GM12878 (cell line): Measurements from ENCODE around the gene DGKI. TPM values are rescaled to one million over a fixed set of nuclear protein-coding genes. Genes with fewer than 3 reads are reported as not detected.

Experiments
- ATAC-seq: fragments of 200-7000 bp; cut with Tn5 transposase; 3 replicates; pipeline ENCODE4 v1.9.1; 2020; ENCODE audit warnings: mild to moderate bottlenecking, moderate library complexity
- BruUV-seq: library from RNA; stranded (reverse); fragments of 400-500 nt; replicated peaks from 2 replicates; lab custom pipeline; 2021; lab: Mats Ljungman, UMichigan
- CTCF ChIA-PET: fragments of 300-600 bp; sonication (Branson Sonifier 250); formaldehyde crosslinking; extraction: SDS; loops from one replicate; lab custom pipeline; 2021; ENCODE audit warnings: inconsistent platforms; lab: Yijun Ruan, JAX
- POLR2A ChIA-PET: fragments of 350-600 bp; formaldehyde crosslinking; extraction: SDS; loops from one replicate; lab custom pipeline; 2021; ENCODE audit warnings: inconsistent platforms; lab: Charles Lee
- RAD21 ChIA-PET: fragments of 300-600 bp; sonication (Branson Sonifier 250); formaldehyde crosslinking; loops from one replicate; lab custom pipeline; 2023; ENCODE audit warnings: antibody characterized with exemption; ENCODE audit not compliant: unreplicated experiment; lab: Charles Lee
- SMC1A ChIA-PET: fragments of 300-600 bp; sonication (Branson Sonifier 250); formaldehyde crosslinking; loops from one replicate; lab custom pipeline; 2023; ENCODE audit not compliant: unreplicated experiment, uncharacterized antibody; lab: Charles Lee
- DNase-seq: peaks from one replicate; pipeline ENCODE4 v3.0.0-alpha.2; 2011; ENCODE audit warnings: low read depth, low spot score
- FAIRE-seq: peaks from 3 replicates; lab custom pipeline; 2011; peaks lifted over from hg19 to GRCh38; lab: Jason Lieb, UNC
- H2AFZ ChIP-seq: 2 replicates; pipeline ENCODE4 v1.6.0; 2011; ENCODE audit warnings: low read depth, low read length, control low read depth; ENCODE audit not compliant: control insufficient read depth
- H3K27ac ChIP-seq: 2 replicates; pipeline ENCODE4 v1.5.1; 2011; ENCODE audit warnings: control low read depth; ENCODE audit not compliant: control insufficient read depth, insufficient read depth
- H3K27me3 ChIP-seq, 2 experiments: replicated peaks in 1 of 2; 2 replicates each; pipeline versions ENCODE4 v1.6.0 to v1.6.1; 2011; ENCODE audit warnings: low read length in 1 of 2; ENCODE audit not compliant: control insufficient read depth in 2 of 2, insufficient read depth in 2 of 2
- H3K36me3 ChIP-seq, 2 experiments: 2 replicates each; pipeline ENCODE4 v1.5.1; 2011; ENCODE audit warnings: low read length in 1 of 2; ENCODE audit not compliant: control insufficient read depth in 2 of 2, insufficient read depth in 2 of 2
- H3K4me1 ChIP-seq: 2 replicates; pipeline ENCODE4 v1.6.1; 2011; ENCODE audit warnings: mild to moderate bottlenecking, low read length, moderate library complexity, mixed read lengths; ENCODE audit not compliant: control insufficient read depth, insufficient read depth
- H3K4me2 ChIP-seq: 2 replicates; pipeline ENCODE4 v1.6.0; 2011; ENCODE audit warnings: control low read depth; ENCODE audit not compliant: control insufficient read depth, insufficient read depth
- H3K4me3 ChIP-seq: fragments of 200-600 bp; sonication (generic); 2 replicates; pipeline ENCODE4 v1.5.1; 2016
- H3K79me2 ChIP-seq: 2 replicates; pipeline ENCODE4 v1.6.0; 2011; ENCODE audit warnings: low read length; ENCODE audit not compliant: control insufficient read depth, insufficient read depth
- H3K9ac ChIP-seq: 2 replicates; pipeline ENCODE4 v1.8.0; 2011; ENCODE audit warnings: low read length, control low read depth, mixed read lengths; ENCODE audit not compliant: control insufficient read depth, insufficient read depth
- H3K9me3 ChIP-seq: replicated peaks from 3 replicates; pipeline ENCODE4 v1.5.1; 2011; ENCODE audit warnings: mild to moderate bottlenecking, low read length; ENCODE audit not compliant: control insufficient read depth, insufficient read depth
- H4K20me1 ChIP-seq: 2 replicates; pipeline ENCODE4 v1.6.0; 2011; ENCODE audit not compliant: control insufficient read depth, insufficient read depth
- BCL3 ChIP-seq: IDR thresholded peaks from 2 replicates; pipeline ENCODE4 v1.6.1; 2011; ENCODE audit warnings: borderline replicate concordance, low read depth, mild to moderate bottlenecking, moderate library complexity, low read length; ENCODE audit not compliant: insufficient read depth, poor library complexity, severe bottlenecking
- CBX3 ChIP-seq: fragments of 200-600 bp; sonication (generic); IDR thresholded peaks from 2 replicates; pipeline ENCODE4 v1.6.1; 2016; ENCODE audit warnings: low read depth, borderline replicate concordance
- EED ChIP-seq: sonication (generic); IDR thresholded peaks from 2 replicates; pipeline ENCODE4 v1.6.1; 2016; ENCODE audit warnings: antibody characterized with exemption, low read depth
- FOXM1 ChIP-seq: IDR thresholded peaks from 2 replicates; pipeline ENCODE4 v1.6.1; 2012; ENCODE audit warnings: low read depth, mild to moderate bottlenecking, inconsistent platforms, low read length, moderate library complexity
- HSF1 ChIP-seq: fragments of 150-350 bp; IDR thresholded peaks from 2 replicates; pipeline ENCODE4 v1.6.1; 2014; ENCODE audit warnings: mild to moderate bottlenecking, low read depth, low read length
- IKZF2 ChIP-seq, 2 experiments: fragments of 450-650 bp; IDR thresholded peaks; 2 replicates each; pipeline ENCODE4 v1.6.1; 2017; ENCODE audit warnings: mild to moderate bottlenecking in 2 of 2, moderate library complexity in 2 of 2
- IRF4 ChIP-seq: IDR thresholded peaks from 2 replicates; pipeline ENCODE4 v1.6.1; 2011; ENCODE audit warnings: low read depth, low read length
- RB1 ChIP-seq: fragments of 450-650 bp; formaldehyde crosslinking; IDR thresholded peaks from 2 replicates; pipeline ENCODE4 v1.6.1; 2017; ENCODE audit warnings: mild to moderate bottlenecking, borderline replicate concordance
- RELA ChIP-seq: fragments of 450-650 bp; IDR thresholded peaks from 2 replicates; pipeline ENCODE4 v1.8.0; 2014; ENCODE audit warnings: borderline replicate concordance; ENCODE audit not compliant: partially characterized antibody
- USF1 ChIP-seq: IDR thresholded peaks from 2 replicates; pipeline ENCODE4 v1.6.1; 2011; ENCODE audit warnings: borderline replicate concordance, low read depth, mild to moderate bottlenecking, moderate library complexity, mixed read lengths, low read length; ENCODE audit not compliant: insufficient read depth; ENCODE audit errors: extremely low read length
- ZNF207 ChIP-seq: fragments of 450-650 bp; IDR thresholded peaks from 2 replicates; pipeline ENCODE4 v1.6.1; 2014; ENCODE audit warnings: antibody characterized with exemption, mild to moderate bottlenecking, borderline replicate concordance
- WGBS: methylation state at CpG from one replicate; pipeline ENCODE4 v1.1.6; 2016; ENCODE audit warnings: low lambda C conversion rate; ENCODE audit not compliant: insufficient replicate concordance, insufficient coverage; ENCODE audit errors: missing lambda C conversion rate; 5-methylcytosine and 5-hydroxymethylcytosine counted together
- in situ Hi-C: fragments of 300-500 bp; cut with MboI; formaldehyde crosslinking; loops from 9 replicates; pipeline ENCODE4 v1.14.3; 2018; ENCODE audit warnings: mixed read lengths
- intact Hi-C: fragments of 100-400 bp; cut with micrococcal nuclease; formaldehyde crosslinking; loops from one replicate; pipeline ENCODE4 v1.14.2; 2022; ENCODE audit not compliant: unreplicated experiment
- polyA plus RNA-seq, 11 experiments: library from polyadenylated mRNA; depleted of rRNA in 4 of 11; unstranded in 6 of 11; stranded (reverse) in 5 of 11; fragments of >200 nt; fragmentation: Nextera tagmentation in 4 of 11; fragmentation: Illumina TruSeq in 1 of 11; extraction: Ambion mirVana in 4 of 11; extraction: Trizol in 1 of 11; gene quantifications; 1 replicate in 1 of 11; 2 replicates in 10 of 11; pipeline versions ENCODE4 v1.2.1 to v1.2.3, GENCODE V29; 2011 to 2016; ENCODE audit warnings: inconsistent platforms in 2 of 11, missing spikeins in 2 of 11, low read depth in 1 of 11
- total RNA-seq, 4 experiments: library from RNA; depleted of rRNA in 3 of 4; stranded (reverse); fragments of >200 nt in 3 of 4; fragmentation: Illumina TruSeq in 1 of 4; extraction: Trizol in 1 of 4; gene quantifications; 2 replicates each; pipeline versions ENCODE4 v1.2.1 to v1.2.3, GENCODE V29; 2013 to 2021
- TF ChIP-seq, protein P1 (sequence below): fragments of 450-650 bp; IDR thresholded peaks from 2 replicates; pipeline ENCODE4 v1.6.1; 2014; ENCODE audit warnings: mild to moderate bottlenecking

Gene DGKI
- total and polyA plus RNA-seq, 10 of the 15 experiments (the other 5 are each of a cell fraction or from before 2014, with no cell fraction given), result 10.4 to 37.1 (median 22.1) TPM

DNA sequence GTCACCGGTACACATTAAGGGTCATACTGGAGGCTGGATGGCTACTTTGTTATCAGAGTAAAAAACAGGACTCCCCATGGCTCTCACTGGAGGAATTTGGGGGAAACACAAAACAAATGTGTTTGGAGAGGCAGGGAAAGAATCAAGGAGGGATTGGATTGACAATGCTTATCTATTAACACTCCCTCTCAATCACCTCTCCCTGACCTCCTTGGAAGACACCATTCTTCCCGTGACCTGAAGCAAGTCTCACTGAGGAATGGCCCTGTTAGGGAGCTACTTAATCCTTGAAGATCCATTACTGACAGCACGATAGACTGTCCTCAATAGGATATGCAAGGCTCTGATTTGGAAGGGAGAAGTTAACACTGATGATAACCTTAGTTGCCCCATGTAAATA is 261.2 kb downstream of the DGKI start:
- DNase-seq, result no peak
- Histone ChIP-seq H3K27me3 (no peaks in the 10 kb centered on the region), H3K36me3 (no peaks in the 10 kb centered on the region), H2AFZ (no peak overlapping the region), H3K79me2 (no peaks in the 10 kb centered on the region), H3K4me2 (no peak overlapping the region), H4K20me1 (no peaks in the 10 kb centered on the region), H3K27ac (no peak overlapping the region), H3K9me3 (no peaks in the 10 kb centered on the region), H3K4me3 (no peak overlapping the region), H3K9ac (no peak overlapping the region), H3K4me1 (no peaks in the 10 kb centered on the region)
- BruUV-seq, result no TSS peak
- WGBS, result 59% methylated on average over 3 of the region's 3 CpGs
- intact Hi-C loops (no loop called here), in situ Hi-C loops (loop anchor here (10.0 to 25.0 kb wide), 2 partner anchors 423 to 1181 kb away; no protein-coding TSS in a partner anchor)
- ATAC-seq, result no peak
- ChIA-PET CTCF (interaction anchor here (0.6 to 0.9 kb wide), 2 partner anchors 20 to 59 kb away, joined by 3 to 4 read pairs; no protein-coding TSS in a partner anchor), POLR2A (no interaction called here), SMC1A (no interaction called here), RAD21 (no interaction called here)
- TF ChIP-seq CBX3 (no peak), BCL3 (no peak), ZNF207 (no peak), HSF1 (no peak), USF1 (no peak), IRF4 (no peak), IKZF2 (IDR thresholded peaks at IDR 0.05) (no peak), FOXM1 (no peak), EED (no peak), RB1 (no peak), RELA (no peak)
- TF ChIP-seq, protein P1, sequence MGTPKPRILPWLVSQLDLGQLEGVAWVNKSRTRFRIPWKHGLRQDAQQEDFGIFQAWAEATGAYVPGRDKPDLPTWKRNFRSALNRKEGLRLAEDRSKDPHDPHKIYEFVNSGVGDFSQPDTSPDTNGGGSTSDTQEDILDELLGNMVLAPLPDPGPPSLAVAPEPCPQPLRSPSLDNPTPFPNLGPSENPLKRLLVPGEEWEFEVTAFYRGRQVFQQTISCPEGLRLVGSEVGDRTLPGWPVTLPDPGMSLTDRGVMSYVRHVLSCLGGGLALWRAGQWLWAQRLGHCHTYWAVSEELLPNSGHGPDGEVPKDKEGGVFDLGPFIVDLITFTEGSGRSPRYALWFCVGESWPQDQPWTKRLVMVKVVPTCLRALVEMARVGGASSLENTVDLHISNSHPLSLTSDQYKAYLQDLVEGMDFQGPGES, result no peak
- FAIRE-seq, result no peak
